Right renal pelvis (tissue), 4 donors: Measurements from ENCODE around the gene NPR1. TPM values are rescaled to one million over a fixed set of nuclear protein-coding genes. Genes with fewer than 3 reads are reported as not detected.
"Not testable (repeated sequence)": the region's sequence is repeated elsewhere in the genome, so short reads cannot be mapped to it uniquely, and the experiment has no call there.

Experiments
- DNase-seq, 4 donors: peaks; one replicate each; pipeline ENCODE4 v3.0.0-alpha.2; 2013; ENCODE audit warnings: low read depth in 4 of 4, low spot score in 3 of 4, missing footprints in 1 of 4
- polyA plus RNA-seq, 4 donors: library from polyadenylated mRNA; unstranded; fragments of 120-200 nt; gene quantifications; one replicate each; pipeline ENCODE4 v1.2.1, GENCODE V29; 2013; ENCODE audit not compliant: insufficient read length in 4 of 4

Gene NPR1
- 10 to 100 TPM; 64.8 to 82.3 (median 72.5) TPM for polyA plus RNA-seq

GRCh38 chr1:153678519-153679336 is at the start of gene NPR1:
Gene NPR1 (plus strand): TSS chr1:153678688. CDS start chr1:153679109, 421 bp downstream.
- no peak for DNase-seq

GRCh38 chr1:153629343-153629665 is 49.2 kb upstream of the NPR1 start:
- DNase-seq, result no peak

GRCh38 chr1:153629971-153630370 is 48.5 kb upstream of the NPR1 start:
- no peak for DNase-seq

GRCh38 chr1:153630384-153630783 is 48.1 kb upstream of the NPR1 start:
- no peak for DNase-seq

- no peak for DNase-seq
Observed at GRCh38 chr1:153631047-153632022, 47.2 kb upstream of the NPR1 start.

- DNase-seq, result no peak
Observed at GRCh38 chr1:153633161-153633753, 45.2 kb upstream of the NPR1 start.

- DNase-seq, result peak; percentile 96 to 99 (median 98)
Observed at GRCh38 chr1:153633754-153634665, 44.5 kb upstream of the NPR1 start, which contains the start of gene CHTOP. Gene CHTOP (plus strand): TSS chr1:153634066. CDS start chr1:153636589, 2,523 bp downstream.

- no peak for DNase-seq
Observed at GRCh38 chr1:153635872-153636271, 42.6 kb upstream of the NPR1 start.

- no peak for DNase-seq
Observed at GRCh38 chr1:153636312-153636711, 42.2 kb upstream of the NPR1 start.

GRCh38 chr1:153638261-153638660 is 40.2 kb upstream of the NPR1 start:
- DNase-seq, result no peak

GRCh38 chr1:153639280-153639679 is 39.2 kb upstream of the NPR1 start:
- DNase-seq, result no peak

GRCh38 chr1:153640213-153640612 is 38.3 kb upstream of the NPR1 start:
- DNase-seq, result not testable (repeated sequence)

GRCh38 chr1:153640861-153641260 is 37.6 kb upstream of the NPR1 start:
- no peak for DNase-seq

GRCh38 chr1:153642161-153642560 is 36.3 kb upstream of the NPR1 start:
- no peak for DNase-seq

GRCh38 chr1:153643100-153643499 is 35.4 kb upstream of the NPR1 start:
- no peak for DNase-seq

- DNase-seq, result no peak
Observed at GRCh38 chr1:153643816-153644215, 34.7 kb upstream of the NPR1 start.

- DNase-seq, result no peak
Observed at GRCh38 chr1:153646672-153647345, 31.7 kb upstream of the NPR1 start.

GRCh38 chr1:153647346-153647714 is 31.2 kb upstream of the NPR1 start:
- DNase-seq, result no peak

- no peak for DNase-seq
Observed at GRCh38 chr1:153648000-153648643, 30.4 kb upstream of the NPR1 start.
